ENCODE data around the gene TMOD3.
A peak's percentile ranks its signal among the peaks of the same experiment; 100 is the strongest.

TMOD3 gene

GRCh38 chr15:51932161-51932560 is 102.7 kb downstream of the TMOD3 start:
- no peak for DNase-seq (ENCODE audit: low read depth)
- no peak overlapping the region for H3K4me3 ChIP-seq (ENCODE audit: low read depth, low read length)
- in situ Hi-C loops (cut with HindIII; ENCODE audit: low sequenced_read_pairs): no loop called here
- TF ChIP-seq CTCF (IDR thresholded peaks at IDR 0.05; ENCODE audit: low read depth, low read length, missing control alignments): no peak

GRCh38 chr15:51935466-51936104 is 106.1 kb downstream of the TMOD3 start:
- DNase-seq (ENCODE audit: low read depth): no peak

GRCh38 chr15:51936105-51936478 is 106.6 kb downstream of the TMOD3 start:
- TF ChIP-seq CTCF (IDR thresholded peaks at IDR 0.05; ENCODE audit: low read depth, low read length, missing control alignments): peak; percentile 9
- in situ Hi-C loops (cut with HindIII; ENCODE audit: low sequenced_read_pairs): no loop called here
- H3K4me3 ChIP-seq (ENCODE audit: low read depth, low read length): no peak overlapping the region
- DNase-seq (ENCODE audit: low read depth): no peak

More at GRCh38 chr15:51935466-51936104, 106.1 kb downstream of the TMOD3 start:
- in situ Hi-C loops (cut with HindIII; ENCODE audit: low sequenced_read_pairs): no loop called here
- no peak overlapping the region for H3K4me3 ChIP-seq (ENCODE audit: low read depth, low read length)
- no peak for TF ChIP-seq CTCF (IDR thresholded peaks at IDR 0.05; ENCODE audit: low read depth, low read length, missing control alignments)

GRCh38 chr15:51938286-51938685 is 108.8 kb downstream of the TMOD3 start:
- no peak for TF ChIP-seq CTCF (IDR thresholded peaks at IDR 0.05; ENCODE audit: low read depth, low read length, missing control alignments)
- no peak for DNase-seq (ENCODE audit: low read depth)
- H3K4me3 ChIP-seq (ENCODE audit: low read depth, low read length): no peak overlapping the region
- in situ Hi-C loops (cut with HindIII; ENCODE audit: low sequenced_read_pairs): no loop called here

GRCh38 chr15:51939216-51939615 is 109.8 kb downstream of the TMOD3 start:
- DNase-seq (ENCODE audit: low read depth): no peak
- no peak for TF ChIP-seq CTCF (IDR thresholded peaks at IDR 0.05; ENCODE audit: low read depth, low read length, missing control alignments)
- H3K4me3 ChIP-seq (ENCODE audit: low read depth, low read length): no peak overlapping the region
- in situ Hi-C loops (cut with HindIII; ENCODE audit: low sequenced_read_pairs): no loop called here

GRCh38 chr15:51947124-51947523 is 117.7 kb downstream of the TMOD3 start:
- DNase-seq (ENCODE audit: low read depth): no peak
- H3K4me3 ChIP-seq (ENCODE audit: low read depth, low read length): no peak overlapping the region
- in situ Hi-C loops (cut with HindIII; ENCODE audit: low sequenced_read_pairs): no loop called here
- no peak for TF ChIP-seq CTCF (IDR thresholded peaks at IDR 0.05; ENCODE audit: low read depth, low read length, missing control alignments)

Measured in astrocyte of the cerebellum (primary cell).